Endothelial cell of umbilical vein (primary cell): Measurements from ENCODE around the gene CBFA2T3. TPM values are rescaled to one million over a fixed set of nuclear protein-coding genes. Genes with fewer than 3 reads are reported as not detected.

Source experiments
- BruUV-seq: library from RNA; stranded (reverse); fragments of 400-500 nt; replicated peaks from 2 replicates; lab custom pipeline; 2021; lab: Mats Ljungman, UMichigan
- CTCF ChIA-PET: fragments of 300-600, 350-600 bp; sonication (Branson Sonifier 250); formaldehyde crosslinking; loops from one replicate; lab custom pipeline; 2021; ENCODE audit warnings: antibody characterized with exemption, inconsistent platforms; lab: Charles Lee
- POLR2A ChIA-PET: fragments of 300-600, 350-600 bp; sonication (Branson Sonifier 250); formaldehyde crosslinking; loops from one replicate; lab custom pipeline; 2021; ENCODE audit warnings: antibody characterized with exemption, inconsistent platforms; lab: Charles Lee
- DNase-seq: peaks from one replicate; pipeline ENCODE4 v3.0.0-alpha.2; 2011; ENCODE audit warnings: low read depth, low spot score
- FAIRE-seq: peaks from 2 replicates; lab custom pipeline; 2011; peaks lifted over from hg19 to GRCh38; lab: Jason Lieb, UNC
- H2AFZ ChIP-seq: 2 replicates; pipeline ENCODE4 v1.6.0; 2012; ENCODE audit warnings: low read depth, low read length, control low read depth, inconsistent platforms
- H3K27ac ChIP-seq: 2 replicates; pipeline ENCODE4 v1.5.1; 2011; ENCODE audit warnings: low read depth, mild to moderate bottlenecking, control low read depth, low read length, moderate library complexity; ENCODE audit not compliant: insufficient read depth
- H3K27me3 ChIP-seq, 2 experiments: 2 replicates each; pipeline versions ENCODE4 v1.6.0 to v1.6.1; 2011; ENCODE audit warnings: low read length in 2 of 2, mixed read lengths in 1 of 2; ENCODE audit not compliant: control insufficient read depth in 2 of 2, insufficient read depth in 2 of 2
- H3K36me3 ChIP-seq, 2 experiments: 2 replicates in 1 of 2; 3 replicates in 1 of 2; pipeline ENCODE4 v1.5.1; 2011; ENCODE audit warnings: low read length in 2 of 2, mild to moderate bottlenecking in 1 of 2, moderate library complexity in 1 of 2; ENCODE audit not compliant: control insufficient read depth in 2 of 2, insufficient read depth in 2 of 2; ENCODE audit errors: extremely low read depth in 1 of 2
- H3K4me1 ChIP-seq: 3 replicates; pipeline ENCODE4 v1.5.1; 2011; ENCODE audit warnings: mild to moderate bottlenecking, low read length; ENCODE audit not compliant: control insufficient read depth, insufficient read depth; ENCODE audit errors: extremely low read depth
- H3K4me2 ChIP-seq: 2 replicates; pipeline ENCODE4 v1.6.1; 2011; ENCODE audit warnings: low read length, control low read depth, mixed read lengths; ENCODE audit not compliant: insufficient read depth
- H3K4me3 ChIP-seq, 3 experiments: fragments of 200-600 bp in 1 of 3; sonication (generic), shearing (Covaris generic) in 1 of 3; replicated peaks in 1 of 3; 2 replicates each; pipeline ENCODE4 v1.5.1; 2011 to 2016; ENCODE audit warnings: control low read depth in 3 of 3, low read length in 3 of 3, mild to moderate bottlenecking in 2 of 3, inconsistent platforms in 1 of 3, low read depth in 1 of 3, moderate library complexity in 1 of 3; ENCODE audit not compliant: insufficient read depth in 1 of 3
- H3K79me2 ChIP-seq: 2 replicates; pipeline ENCODE4 v1.6.0; 2012; ENCODE audit warnings: low read length, inconsistent platforms; ENCODE audit not compliant: control insufficient read depth, insufficient read depth
- H3K9ac ChIP-seq: replicated peaks from 2 replicates; pipeline ENCODE3; 2011; ENCODE audit warnings: low read length, control low read depth; ENCODE audit not compliant: insufficient read depth; ENCODE audit errors: extremely low read depth
- H3K9me1 ChIP-seq: replicated peaks from 3 replicates; pipeline ENCODE4 v1.6.0; 2011; ENCODE audit warnings: mild to moderate bottlenecking, low read length; ENCODE audit not compliant: control insufficient read depth, insufficient read depth; ENCODE audit errors: extremely low read depth
- H3K9me3 ChIP-seq: replicated peaks from 2 replicates; pipeline ENCODE4 v1.5.1; 2012; ENCODE audit warnings: low read length, inconsistent platforms; ENCODE audit not compliant: control insufficient read depth, insufficient read depth
- H4K20me1 ChIP-seq: replicated peaks from 2 replicates; pipeline ENCODE3; 2011; ENCODE audit warnings: mild to moderate bottlenecking, low read length; ENCODE audit not compliant: control insufficient read depth, insufficient read depth; ENCODE audit errors: extremely low read depth
- EZH2 ChIP-seq: IDR thresholded peaks from 2 replicates; pipeline ENCODE4 v1.6.1; 2012; ENCODE audit warnings: borderline replicate concordance, low read depth, mild to moderate bottlenecking, moderate library complexity, low read length, inconsistent platforms; ENCODE audit not compliant: severe bottlenecking
- FOS ChIP-seq: IDR thresholded peaks from 2 replicates; pipeline ENCODE4 v1.6.1; 2011; ENCODE audit warnings: mild to moderate bottlenecking, low read length, moderate library complexity, borderline replicate concordance; ENCODE audit not compliant: insufficient read depth
- GATA2 ChIP-seq: IDR thresholded peaks from 2 replicates; pipeline ENCODE4 v1.7.0; 2011; ENCODE audit warnings: low read depth, mild to moderate bottlenecking, moderate library complexity, mixed read lengths, low read length; ENCODE audit not compliant: insufficient read length, insufficient read depth
- JUN ChIP-seq: IDR thresholded peaks from 2 replicates; pipeline ENCODE4 v1.6.1; 2011; ENCODE audit warnings: borderline replicate concordance, low read depth; ENCODE audit not compliant: insufficient read length, insufficient read depth
- MYC ChIP-seq: IDR thresholded peaks from one replicate; pipeline ENCODE4 v1.6.1; 2011; ENCODE audit warnings: mild to moderate bottlenecking, low read depth, low read length
- POLR2A ChIP-seq: IDR thresholded peaks from 2 replicates; pipeline ENCODE4 v1.6.1; 2012; ENCODE audit warnings: low read depth, mild to moderate bottlenecking, control low read depth, low read length
- POLR2AphosphoS5 ChIP-seq: IDR thresholded peaks from 2 replicates; pipeline ENCODE4 v1.6.1; 2012; ENCODE audit warnings: low read depth, mild to moderate bottlenecking, control low read depth, low read length, moderate library complexity; ENCODE audit not compliant: insufficient read depth
- dilution Hi-C: fragments of 300-500 bp; cut with MboI; formaldehyde crosslinking; loops from one replicate; pipeline ENCODE4 v1.15.0; 2019; ENCODE audit warnings: low sequenced_read_pairs; ENCODE audit not compliant: extremely low pct_ligation_motif_present
- intact Hi-C: fragments of 100-400 bp; cut with micrococcal nuclease; formaldehyde crosslinking; loops from one replicate; pipeline ENCODE4 v1.10.0; 2022
- polyA plus RNA-seq, 4 experiments: library from polyadenylated mRNA; depleted of rRNA in 3 of 4; stranded (reverse) in 3 of 4; unstranded in 1 of 4; fragments of >200 nt; gene quantifications; 2 replicates each; pipeline versions ENCODE4 v1.2.1 to v1.2.3, GENCODE V29; 2011 to 2012; ENCODE audit warnings: missing spikeins in 1 of 4
- total RNA-seq: library from RNA; stranded (reverse); gene quantifications from 2 replicates; pipeline ENCODE4 v1.2.3, GENCODE V29; 2021
- TF ChIP-seq, protein P1 (sequence below): IDR thresholded peaks from 2 replicates; pipeline ENCODE4 v1.6.1; 2011; ENCODE audit not compliant: insufficient read depth, insufficient read length
- TF ChIP-seq, protein P2 (sequence below), 2 donors: IDR thresholded peaks; 1 replicate in 1 of 2; 2 replicates in 1 of 2; pipeline ENCODE4 v1.5.1; 2011; ENCODE audit warnings: low read length in 2 of 2, mild to moderate bottlenecking in 2 of 2, moderate library complexity in 2 of 2, control low read depth in 1 of 2, inconsistent platforms in 1 of 2, low read depth in 1 of 2; ENCODE audit not compliant: insufficient read depth in 1 of 2; ENCODE audit errors: extremely low read depth in 1 of 2

The CBFA2T3 gene
- total and polyA plus RNA-seq, 2 donors (not counting 3 experiments of a cell fraction or from before 2014, with no cell fraction given) = not detected

DNA sequence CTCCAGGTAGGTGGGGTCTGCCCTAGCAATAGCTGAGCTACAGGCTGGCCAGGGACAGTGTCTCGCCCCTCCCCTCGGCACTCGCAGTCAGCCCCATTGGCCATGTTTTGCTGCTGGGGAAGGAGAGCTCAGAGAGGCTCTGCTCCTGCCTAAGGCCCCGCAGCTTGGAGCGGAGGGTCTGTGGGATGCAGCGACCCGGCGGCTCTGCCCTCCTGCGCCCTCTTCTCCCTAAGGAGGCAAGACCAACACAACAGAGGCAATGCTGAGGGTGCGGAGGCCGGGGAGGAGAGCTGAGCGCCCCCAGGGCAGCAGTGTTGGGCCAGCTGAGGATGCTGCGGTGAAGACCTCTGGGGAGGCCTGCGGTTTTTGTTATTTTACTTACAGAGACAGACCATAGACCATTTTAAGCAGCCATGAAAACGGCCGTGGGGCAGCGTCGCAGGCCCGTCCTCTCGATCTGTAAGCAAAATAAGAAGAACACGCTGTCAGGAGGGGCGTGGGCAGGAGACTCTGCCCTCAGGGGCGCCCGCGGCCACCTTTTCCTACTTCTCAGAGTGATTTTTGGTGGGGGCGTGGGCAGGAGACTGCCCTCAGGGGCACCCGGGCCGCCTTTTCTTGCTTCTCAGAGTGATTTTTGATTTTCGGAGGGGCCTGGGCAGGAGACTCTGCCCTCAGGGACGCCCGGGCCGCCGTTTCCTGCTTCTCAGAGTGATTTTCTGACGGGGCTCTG, 79.1 kb downstream of the CBFA2T3 start:
- Histone ChIP-seq H3K4me3 (no peak overlapping the region), H4K20me1 (no peaks in the 10 kb centered on the region), H3K79me2 (no peaks in the 10 kb centered on the region), H3K4me2 (no peak overlapping the region), H3K9ac (no peak overlapping the region), H2AFZ (no peak overlapping the region), H3K4me1 (no peaks in the 10 kb centered on the region), H3K27ac (no peak overlapping the region), H3K27me3 (no peaks in the 10 kb centered on the region), H3K36me3 (no peaks in the 10 kb centered on the region), H3K9me3 (no peaks in the 10 kb centered on the region), H3K9me1 (no peaks in the 10 kb centered on the region)
- dilution Hi-C loops (no loop called here), intact Hi-C loops (no loop called here)
- POLR2A ChIA-PET = no interaction called here
- FAIRE-seq (no peak), DNase-seq (no peak)
- CTCF ChIA-PET = no interaction called here
- no peak for TF ChIP-seq POLR2A
- no peak for TF ChIP-seq EZH2
- no peak for TF ChIP-seq FOS
- TF ChIP-seq JUN = no peak
- TF ChIP-seq, protein P1, sequence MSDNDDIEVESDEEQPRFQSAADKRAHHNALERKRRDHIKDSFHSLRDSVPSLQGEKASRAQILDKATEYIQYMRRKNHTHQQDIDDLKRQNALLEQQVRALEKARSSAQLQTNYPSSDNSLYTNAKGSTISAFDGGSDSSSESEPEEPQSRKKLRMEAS = no peak
- no peak for TF ChIP-seq POLR2AphosphoS5
- no peak for TF ChIP-seq MYC
- TF ChIP-seq, protein P2, sequence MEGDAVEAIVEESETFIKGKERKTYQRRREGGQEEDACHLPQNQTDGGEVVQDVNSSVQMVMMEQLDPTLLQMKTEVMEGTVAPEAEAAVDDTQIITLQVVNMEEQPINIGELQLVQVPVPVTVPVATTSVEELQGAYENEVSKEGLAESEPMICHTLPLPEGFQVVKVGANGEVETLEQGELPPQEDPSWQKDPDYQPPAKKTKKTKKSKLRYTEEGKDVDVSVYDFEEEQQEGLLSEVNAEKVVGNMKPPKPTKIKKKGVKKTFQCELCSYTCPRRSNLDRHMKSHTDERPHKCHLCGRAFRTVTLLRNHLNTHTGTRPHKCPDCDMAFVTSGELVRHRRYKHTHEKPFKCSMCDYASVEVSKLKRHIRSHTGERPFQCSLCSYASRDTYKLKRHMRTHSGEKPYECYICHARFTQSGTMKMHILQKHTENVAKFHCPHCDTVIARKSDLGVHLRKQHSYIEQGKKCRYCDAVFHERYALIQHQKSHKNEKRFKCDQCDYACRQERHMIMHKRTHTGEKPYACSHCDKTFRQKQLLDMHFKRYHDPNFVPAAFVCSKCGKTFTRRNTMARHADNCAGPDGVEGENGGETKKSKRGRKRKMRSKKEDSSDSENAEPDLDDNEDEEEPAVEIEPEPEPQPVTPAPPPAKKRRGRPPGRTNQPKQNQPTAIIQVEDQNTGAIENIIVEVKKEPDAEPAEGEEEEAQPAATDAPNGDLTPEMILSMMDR (IDR thresholded peaks at IDR 0.05; ENCODE audit: extremely low read depth in 1 of 2, insufficient read depth in 1 of 2, low read depth in 1 of 2, low read length in 2 of 2) = no peak
- TF ChIP-seq GATA2 = no peak
- no TSS peak for BruUV-seq
